ENCODE data around the gene GNG14.
"Not testable (repeated sequence)": the region's sequence is repeated elsewhere in the genome, so short reads cannot be mapped to it uniquely, and the experiment has no call there.

Gene GNG14

GRCh38 chr19:12696366-12697335 lies 8.9 kb downstream of the GNG14 start, which contains the start of gene FBXW9:
TSS of gene FBXW9 (minus strand) at chr19:12696631. CDS start at chr19:12696581, 50 bp downstream.
- H3K4me3 Mint-ChIP-seq, result peak within 1 kb of the TSS; percentile 85
- peaks cover 16% of the 10 kb centered on the region for H3K4me1 Mint-ChIP-seq (ENCODE audit: low read depth)
- H3K36me3 Mint-ChIP-seq (ENCODE audit: low read depth), result peaks cover 20% of the 10 kb centered on the region
- H3K27ac Mint-ChIP-seq, result peak within 1 kb of the TSS; percentile 92
- H3K9me3 Mint-ChIP-seq, result no peaks in the 10 kb centered on the region
- H3K27me3 Mint-ChIP-seq, result no peaks in the 10 kb centered on the region

GRCh38 chr19:12697425-12697824 lies 9.6 kb downstream of the GNG14 start:
- H3K27me3 Mint-ChIP-seq, H3K9me3 Mint-ChIP-seq, H3K27ac Mint-ChIP-seq: not testable (repeated sequence)
- peaks cover 16% of the 10 kb centered on the region for H3K4me1 Mint-ChIP-seq (ENCODE audit: low read depth)
- peak overlapping the region; percentile 85 for H3K4me3 Mint-ChIP-seq
- peaks cover 25% of the 10 kb centered on the region for H3K36me3 Mint-ChIP-seq (ENCODE audit: low read depth)

- H3K4me3 Mint-ChIP-seq, result peak overlapping the region; percentile 65
- peaks cover 16% of the 10 kb centered on the region for H3K4me1 Mint-ChIP-seq (ENCODE audit: low read depth)
Observed at GRCh38 chr19:12698138-12698537, 10.3 kb downstream of the GNG14 start.

GRCh38 chr19:12701596-12702282 lies 13.9 kb downstream of the GNG14 start:
- H3K4me3 Mint-ChIP-seq, result no peak overlapping the region
- no peaks in the 10 kb centered on the region for H3K27me3 Mint-ChIP-seq
- H3K4me1 Mint-ChIP-seq (ENCODE audit: low read depth), result peaks cover 11% of the 10 kb centered on the region
- no peak overlapping the region for H3K27ac Mint-ChIP-seq
- H3K9me3 Mint-ChIP-seq, result no peaks in the 10 kb centered on the region
- H3K36me3 Mint-ChIP-seq (ENCODE audit: low read depth), result peaks cover 61% of the 10 kb centered on the region

More at GRCh38 chr19:12698138-12698537, 10.3 kb downstream of the GNG14 start:
- peaks cover 32% of the 10 kb centered on the region for H3K36me3 Mint-ChIP-seq (ENCODE audit: low read depth)
- H3K9me3 Mint-ChIP-seq, result no peaks in the 10 kb centered on the region
- peak overlapping the region; percentile 82 for H3K27ac Mint-ChIP-seq
- H3K27me3 Mint-ChIP-seq, result no peaks in the 10 kb centered on the region

GRCh38 chr19:12703046-12703445 lies 15.2 kb downstream of the GNG14 start:
- Mint-ChIP-seq H3K4me3 (no peak overlapping the region), H3K36me3 (ENCODE audit: low read depth) (peaks cover 65% of the 10 kb centered on the region), H3K27me3 (no peaks in the 10 kb centered on the region), H3K27ac (no peak overlapping the region), H3K9me3 (no peaks in the 10 kb centered on the region), H3K4me1 (ENCODE audit: low read depth) (peaks cover 3% of the 10 kb centered on the region)

GRCh38 chr19:12705169-12705568 lies 17.4 kb downstream of the GNG14 start:
- Mint-ChIP-seq H3K27ac (peak overlapping the region; percentile 11), H3K4me1 (ENCODE audit: low read depth) (no peaks in the 10 kb centered on the region), H3K9me3 (no peaks in the 10 kb centered on the region), H3K27me3 (no peaks in the 10 kb centered on the region), H3K36me3 (ENCODE audit: low read depth) (peaks cover 55% of the 10 kb centered on the region), H3K4me3 (no peak overlapping the region)

- Mint-ChIP-seq H3K27ac (no peak overlapping the region), H3K4me1 (ENCODE audit: low read depth) (no peaks in the 10 kb centered on the region), H3K36me3 (ENCODE audit: low read depth) (peaks cover 60% of the 10 kb centered on the region), H3K4me3 (no peak overlapping the region), H3K27me3 (no peaks in the 10 kb centered on the region), H3K9me3 (no peaks in the 10 kb centered on the region)
Observed at GRCh38 chr19:12705654-12706331, 18.0 kb downstream of the GNG14 start.

- no peak overlapping the region for H3K27ac Mint-ChIP-seq
- H3K36me3 Mint-ChIP-seq (ENCODE audit: low read depth), result peaks cover 60% of the 10 kb centered on the region
- no peaks in the 10 kb centered on the region for H3K4me1 Mint-ChIP-seq (ENCODE audit: low read depth)
- no peaks in the 10 kb centered on the region for H3K27me3 Mint-ChIP-seq
- no peaks in the 10 kb centered on the region for H3K9me3 Mint-ChIP-seq
- no peak overlapping the region for H3K4me3 Mint-ChIP-seq
Observed at GRCh38 chr19:12706332-12706718, 18.5 kb downstream of the GNG14 start.

GRCh38 chr19:12708641-12709040 lies 20.8 kb downstream of the GNG14 start:
- H3K27ac Mint-ChIP-seq, result no peak overlapping the region
- peaks cover 57% of the 10 kb centered on the region for H3K36me3 Mint-ChIP-seq (ENCODE audit: low read depth)
- H3K4me1 Mint-ChIP-seq (ENCODE audit: low read depth), result no peaks in the 10 kb centered on the region
- no peaks in the 10 kb centered on the region for H3K9me3 Mint-ChIP-seq
- no peak overlapping the region for H3K4me3 Mint-ChIP-seq
- H3K27me3 Mint-ChIP-seq, result no peaks in the 10 kb centered on the region

- peaks cover 51% of the 10 kb centered on the region for H3K36me3 Mint-ChIP-seq (ENCODE audit: low read depth)
- H3K27me3 Mint-ChIP-seq, result no peaks in the 10 kb centered on the region
- H3K4me1 Mint-ChIP-seq (ENCODE audit: low read depth), result no peaks in the 10 kb centered on the region
- H3K9me3 Mint-ChIP-seq, result no peaks in the 10 kb centered on the region
- no peak overlapping the region for H3K4me3 Mint-ChIP-seq
- no peak overlapping the region for H3K27ac Mint-ChIP-seq
Observed at GRCh38 chr19:12711187-12711586, 23.4 kb downstream of the GNG14 start.

GRCh38 chr19:12712077-12712476 lies 24.3 kb downstream of the GNG14 start:
- H3K9me3 Mint-ChIP-seq; H3K27ac Mint-ChIP-seq; H3K27me3 Mint-ChIP-seq; H3K4me3 Mint-ChIP-seq; H3K4me1 Mint-ChIP-seq (ENCODE audit: low read depth): not testable (repeated sequence)
- peaks cover 51% of the 10 kb centered on the region for H3K36me3 Mint-ChIP-seq (ENCODE audit: low read depth)

- not testable (repeated sequence) for H3K27ac Mint-ChIP-seq; H3K4me3 Mint-ChIP-seq; H3K27me3 Mint-ChIP-seq; H3K9me3 Mint-ChIP-seq; H3K4me1 Mint-ChIP-seq (ENCODE audit: low read depth)
- peaks cover 50% of the 10 kb centered on the region for H3K36me3 Mint-ChIP-seq (ENCODE audit: low read depth)
Observed at GRCh38 chr19:12713304-12713703, 25.5 kb downstream of the GNG14 start.

- Mint-ChIP-seq H3K9me3 (no peaks in the 10 kb centered on the region), H3K36me3 (ENCODE audit: low read depth) (peaks cover 62% of the 10 kb centered on the region), H3K4me3 (no peak overlapping the region), H3K27me3 (no peaks in the 10 kb centered on the region), H3K27ac (no peak overlapping the region), H3K4me1 (ENCODE audit: low read depth) (peaks cover 14% of the 10 kb centered on the region)
Observed at GRCh38 chr19:12715102-12715501, 27.3 kb downstream of the GNG14 start.

GRCh38 chr19:12715929-12716328 lies 28.1 kb downstream of the GNG14 start:
- Mint-ChIP-seq H3K27ac (no peak overlapping the region), H3K9me3 (no peaks in the 10 kb centered on the region), H3K27me3 (no peaks in the 10 kb centered on the region), H3K36me3 (ENCODE audit: low read depth) (peaks cover 59% of the 10 kb centered on the region), H3K4me1 (ENCODE audit: low read depth) (peaks cover 21% of the 10 kb centered on the region), H3K4me3 (no peak overlapping the region)

GRCh38 chr19:12720296-12720695 lies 32.5 kb downstream of the GNG14 start:
- Mint-ChIP-seq H3K4me3 (peak overlapping the region; percentile 87), H3K9me3 (no peaks in the 10 kb centered on the region), H3K36me3 (ENCODE audit: low read depth) (peaks cover 58% of the 10 kb centered on the region), H3K27me3 (no peaks in the 10 kb centered on the region), H3K27ac (peak overlapping the region; percentile 81), H3K4me1 (ENCODE audit: low read depth) (peaks cover 41% of the 10 kb centered on the region)

Measured in stimulated activated naive CD8-positive, alpha-beta T cell treated with anti-CD3 and anti-CD28 coated beads, Interleukin-15, Interleukin-2, amounts not matched to agents 100 ng/mL and 50 ng/mL, for 24 hours (primary cell).